DOHH2 (cell line): Measurements from ENCODE around the gene CA7.

Experiments
- CTCF ChIP-seq: fragments of 200-600 bp; sonication (generic); IDR thresholded peaks from one replicate; pipeline ENCODE4 v1.5.1; 2014; ENCODE audit warnings: antibody characterized with exemption, mild to moderate bottlenecking, low read depth, low read length; ENCODE audit not compliant: poor library complexity, severe bottlenecking
- EZH2phosphoT487 ChIP-seq: fragments of 200-600 bp; sonication (generic); IDR thresholded peaks from 2 replicates; pipeline ENCODE4 v1.6.1; 2017; ENCODE audit warnings: borderline replicate concordance, mild to moderate bottlenecking, antibody characterized with exemption, low read length, moderate library complexity, mixed read lengths

DNA sequence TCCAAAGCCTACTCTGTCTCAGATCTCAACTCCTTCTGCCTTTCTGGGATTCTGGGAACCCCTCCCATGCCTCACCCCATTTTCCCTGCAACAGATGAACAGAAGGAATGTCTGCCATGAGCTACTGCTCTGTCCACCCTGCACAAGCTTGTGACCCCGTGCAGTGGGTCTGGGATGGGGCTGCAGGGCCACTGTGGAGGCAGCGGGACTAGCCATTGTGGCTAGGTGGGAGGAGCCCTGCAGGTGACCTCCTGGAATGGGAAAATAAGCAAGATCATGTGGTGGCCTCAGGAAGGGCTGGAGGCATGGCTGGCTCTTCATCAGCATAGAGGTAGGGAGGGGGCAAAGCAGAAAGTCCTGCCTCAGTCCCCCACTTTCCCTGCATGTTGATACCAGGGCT lies 49.8 kb downstream of the CA7 start:
- TF ChIP-seq CTCF = no peak
- TF ChIP-seq EZH2phosphoT487 = no peak
